Fibroblast of skin of abdomen (primary cell): ENCODE data around the gene RALGPS1. TPM values are rescaled to one million over a fixed set of nuclear protein-coding genes. Genes with fewer than 3 reads are reported as not detected.
A peak's percentile ranks its signal among the peaks of the same experiment; 100 is the strongest.

Experiments used
- DNase-seq: peaks from one replicate; pipeline ENCODE4 v3.0.0-alpha.2; 2013
- polyA plus RNA-seq, 2 experiments: library from polyadenylated mRNA; unstranded; fragments of 120-200 nt; gene quantifications; one replicate each; pipeline ENCODE4 v1.2.1, GENCODE V29; 2013; ENCODE audit not compliant: insufficient read length in 2 of 2

Gene RALGPS1
- polyA plus RNA-seq (2013, experiment 1 of 2; ENCODE audit: insufficient read length), result 2.4 TPM
- 1.7 TPM for polyA plus RNA-seq (2013, experiment 2 of 2; ENCODE audit: insufficient read length)

DNA sequence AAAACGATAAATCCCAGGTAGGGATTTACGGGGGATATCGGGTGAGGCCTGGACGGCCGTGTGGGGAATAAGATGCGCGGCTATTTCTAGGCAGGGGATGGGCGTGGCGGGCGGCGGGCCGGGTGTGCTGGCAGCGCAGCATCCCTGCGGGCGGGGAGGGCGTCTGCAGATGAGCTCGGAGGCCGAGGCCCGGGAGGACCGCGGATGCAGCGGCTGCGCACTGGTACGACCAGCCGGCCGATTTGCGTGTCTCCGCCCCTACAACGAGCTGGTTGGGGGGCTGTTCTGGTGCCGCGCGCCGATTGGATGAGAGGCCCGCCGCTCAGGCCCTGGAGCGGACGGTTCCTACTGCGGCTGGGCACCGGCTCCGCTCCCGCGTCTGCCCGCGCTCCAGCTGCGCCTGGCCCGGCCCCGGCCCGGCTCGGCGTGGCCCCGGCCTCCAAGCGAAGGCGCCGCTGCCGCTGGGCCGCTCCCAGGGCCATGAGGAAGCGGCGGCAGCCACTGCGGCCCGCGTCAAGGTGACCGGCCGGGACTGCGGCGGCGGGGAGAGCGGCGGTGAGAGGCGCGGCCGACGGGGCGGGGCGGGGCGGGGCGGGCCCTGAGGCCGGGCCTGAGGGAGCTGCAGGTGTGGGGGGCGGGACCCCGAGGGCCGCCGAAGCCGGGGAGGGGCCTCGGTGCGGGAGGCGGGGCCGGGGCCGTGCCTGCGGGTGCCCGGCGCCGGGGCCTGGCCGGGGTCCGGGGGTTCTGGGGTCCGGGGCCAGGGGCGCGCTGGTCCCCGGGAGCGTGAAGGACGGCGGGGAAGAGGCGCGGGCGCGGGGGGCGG, at the start of gene RALGPS1:
Gene RALGPS1 (plus strand): TSS at position 325 of the 823 bp plus-strand sequence. CDS start 47,508 bp downstream, outside the sequence.
- DNase-seq, result peak; percentile 93

DNA sequence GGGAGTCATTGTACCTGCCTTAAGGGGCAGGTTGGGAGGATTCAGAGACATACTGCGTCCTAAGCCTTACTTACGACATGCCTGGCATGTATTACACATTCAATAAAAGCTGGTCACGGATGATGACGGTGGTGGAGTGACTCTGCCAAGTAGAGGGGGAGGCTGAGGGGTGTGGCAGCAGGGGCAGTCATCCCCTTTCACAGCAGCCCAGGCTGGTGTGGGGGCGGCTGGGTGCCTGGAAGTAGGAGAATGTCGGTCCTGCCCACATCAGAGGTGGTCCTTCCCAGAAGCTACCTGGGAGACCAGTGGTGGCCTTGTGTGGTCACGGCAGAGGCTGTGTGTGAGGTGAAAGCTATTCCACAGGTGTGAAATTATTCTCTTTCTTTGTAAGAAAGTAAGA, 45.2 kb upstream of the RALGPS1 start:
- DNase-seq, result no peak

DNA sequence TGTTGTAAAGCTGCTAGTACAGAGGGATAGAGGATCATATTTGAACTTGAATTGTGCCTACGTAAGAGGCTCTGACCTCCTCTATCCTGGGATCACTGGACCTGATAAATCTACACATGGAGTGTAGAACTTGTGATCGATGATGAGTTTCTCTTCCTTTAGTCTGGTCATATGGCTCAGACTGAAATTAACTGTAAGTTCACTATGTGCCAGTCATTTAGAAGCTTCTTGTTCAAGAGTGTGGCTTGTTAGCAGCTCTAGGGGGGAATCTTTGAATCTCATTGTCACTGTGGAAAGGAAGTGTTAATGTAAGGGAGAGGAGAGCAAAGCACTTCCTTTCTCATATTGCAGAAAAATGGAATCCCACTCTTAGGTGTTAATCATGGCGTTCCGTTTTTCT, 42.1 kb upstream of the RALGPS1 start:
- DNase-seq, result no peak

DNA sequence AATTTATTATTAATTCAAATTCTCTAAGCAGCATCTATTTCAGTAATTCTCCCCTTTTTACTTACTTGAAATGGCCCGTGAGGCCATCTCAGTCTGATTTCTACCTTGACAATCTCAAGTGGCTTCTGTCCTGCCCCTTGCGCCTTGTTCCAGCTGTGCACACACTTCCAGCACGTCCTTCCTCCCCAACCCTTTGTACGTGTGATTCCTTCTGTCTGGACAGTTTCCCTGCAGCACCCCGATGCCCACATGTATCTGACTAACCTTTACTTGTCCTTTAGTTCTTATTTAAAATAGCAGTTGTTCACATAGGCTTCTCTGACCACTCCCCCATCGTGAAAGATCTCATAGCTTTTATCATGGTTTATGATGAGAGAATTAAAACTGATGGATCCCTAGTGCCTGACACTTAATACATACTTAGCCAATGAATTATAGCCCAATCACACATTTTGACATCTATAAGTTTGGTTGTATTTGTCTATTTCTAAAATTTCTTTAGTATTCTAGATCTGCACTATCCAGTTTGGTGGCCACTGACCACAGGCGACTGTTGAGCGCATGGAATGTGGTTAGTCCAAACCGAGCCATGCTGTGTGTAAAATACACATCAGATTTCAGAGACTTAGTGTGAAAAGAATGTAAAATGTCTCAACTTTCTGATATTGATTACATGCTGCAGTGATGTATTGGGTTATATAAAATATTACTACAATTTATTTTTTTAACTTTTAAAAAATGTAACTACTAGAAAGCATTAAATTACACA, 39.9 kb upstream of the RALGPS1 start:
- DNase-seq, result no peak

GRCh38 chr9:126875756-126876510, 38.6 kb upstream of the RALGPS1 start:
- no peak for DNase-seq

GRCh38 chr9:126876531-126876930, 38.1 kb upstream of the RALGPS1 start:
- DNase-seq, result no peak

- DNase-seq, result no peak
Observed at GRCh38 chr9:126877418-126877817, 37.2 kb upstream of the RALGPS1 start.

- DNase-seq, result no peak
Observed at GRCh38 chr9:126879288-126879687, 35.3 kb upstream of the RALGPS1 start.

- DNase-seq, result no peak
Observed at GRCh38 chr9:126880226-126880946, 34.2 kb upstream of the RALGPS1 start.

GRCh38 chr9:126880947-126881332, 33.6 kb upstream of the RALGPS1 start:
- DNase-seq, result no peak

DNA sequence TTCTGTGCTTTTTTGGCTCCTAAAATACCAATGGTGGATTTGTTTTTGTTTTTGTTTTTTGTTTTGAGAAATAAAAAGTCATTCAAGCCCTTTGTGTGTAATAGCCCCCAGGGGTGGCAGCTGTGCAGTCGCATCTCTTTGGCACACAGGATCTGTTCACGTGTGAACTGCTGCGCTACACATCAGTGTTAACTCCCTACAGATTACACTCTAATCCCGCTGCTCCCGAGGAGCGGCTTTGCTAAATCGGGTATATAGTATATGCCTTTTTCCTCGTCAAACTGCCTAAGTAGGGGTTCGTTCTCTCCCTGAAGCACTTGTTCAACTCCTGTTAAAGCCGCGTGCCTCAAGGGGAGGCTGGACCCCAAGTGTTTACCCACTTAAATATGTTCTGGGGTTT, 31.8 kb upstream of the RALGPS1 start:
- no peak for DNase-seq

- peak; percentile 19 for DNase-seq
Observed at GRCh38 chr9:126883636-126884035, 30.9 kb upstream of the RALGPS1 start.

- DNase-seq, result no peak
Observed at GRCh38 chr9:126885131-126885641, 29.4 kb upstream of the RALGPS1 start.

- DNase-seq, result no peak
Observed at GRCh38 chr9:126886034-126886822, 28.4 kb upstream of the RALGPS1 start.

GRCh38 chr9:126886897-126887296, 27.7 kb upstream of the RALGPS1 start:
- DNase-seq, result no peak

GRCh38 chr9:126891676-126892075, 22.9 kb upstream of the RALGPS1 start:
- DNase-seq, result no peak

DNA sequence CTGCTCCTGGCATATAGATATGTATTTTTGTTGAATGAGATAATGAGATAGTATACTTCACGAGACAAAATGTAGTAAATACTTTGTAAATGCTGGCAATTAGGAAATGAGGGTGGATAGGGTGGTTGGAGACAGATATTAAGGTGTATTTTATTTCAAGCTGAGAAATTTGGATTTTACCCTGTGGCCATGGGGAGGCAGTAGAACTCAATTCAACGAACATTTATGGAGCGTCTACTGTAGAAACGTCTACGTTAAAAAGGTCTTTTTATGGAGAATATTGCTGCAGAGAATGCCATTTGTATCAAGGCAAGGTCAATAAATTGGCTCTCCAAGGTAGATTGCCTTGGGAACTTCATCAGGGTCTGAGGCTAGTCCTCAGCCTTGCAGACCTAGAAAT, 21.5 kb upstream of the RALGPS1 start:
- no peak for DNase-seq

DNA sequence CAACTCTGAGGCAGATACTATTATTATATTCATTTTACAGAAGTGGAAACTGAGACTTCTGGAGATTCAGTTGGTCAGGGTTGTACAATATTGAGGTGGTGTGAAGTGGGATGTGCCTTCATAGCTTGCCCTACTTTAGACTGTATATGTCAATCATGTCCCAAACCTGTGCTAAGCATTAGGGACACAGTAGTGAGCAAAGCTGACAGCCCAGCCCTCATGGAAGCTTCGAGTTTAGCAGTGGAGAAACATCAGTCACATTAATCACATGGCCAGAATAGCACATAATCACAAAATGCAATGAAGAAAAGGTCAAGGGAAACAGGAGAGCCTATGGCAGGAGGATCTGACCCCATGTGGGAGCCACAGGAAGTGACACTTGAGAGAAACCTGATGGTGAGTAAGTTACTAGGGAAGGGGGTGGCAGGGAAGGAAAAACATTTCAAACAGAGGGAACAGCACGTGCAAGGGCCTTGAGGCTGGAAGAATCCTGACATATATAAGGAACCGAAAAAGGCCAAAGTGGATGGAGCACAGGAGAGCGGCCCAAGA, 20.5 kb upstream of the RALGPS1 start:
- DNase-seq, result no peak

- DNase-seq, result no peak
Observed at GRCh38 chr9:126902210-126902609, 12.4 kb upstream of the RALGPS1 start.

DNA sequence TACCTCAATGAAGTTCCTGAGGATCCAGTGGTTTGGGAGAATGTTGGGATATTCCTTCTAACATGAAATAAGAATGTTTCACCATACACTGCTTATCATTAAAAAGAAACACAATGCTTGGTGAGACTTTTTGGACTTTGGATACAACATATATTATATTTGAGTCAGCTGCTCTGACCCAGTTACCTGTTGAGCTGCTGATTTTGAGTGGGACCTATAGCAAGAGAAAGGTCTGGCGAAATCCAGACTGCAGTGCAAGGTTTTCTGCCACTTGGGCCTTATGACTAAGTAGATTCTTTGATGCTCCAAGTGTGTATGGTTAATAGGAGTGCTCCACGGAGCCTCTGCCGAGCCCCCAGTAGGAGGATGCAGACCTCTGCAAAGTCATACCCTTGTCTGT, 10.0 kb upstream of the RALGPS1 start:
- DNase-seq, result no peak

- DNase-seq, result no peak
Observed at GRCh38 chr9:126906091-126906490, 8.5 kb upstream of the RALGPS1 start.
